Cortex of kidney (tissue), 1 donor: ENCODE results near the gene NRDE2.

Experiments used
- DNase-seq: peaks from one replicate; lab custom pipeline; 2025; lab: John Stamatoyannopoulos, UW

Gene NRDE2

DNA sequence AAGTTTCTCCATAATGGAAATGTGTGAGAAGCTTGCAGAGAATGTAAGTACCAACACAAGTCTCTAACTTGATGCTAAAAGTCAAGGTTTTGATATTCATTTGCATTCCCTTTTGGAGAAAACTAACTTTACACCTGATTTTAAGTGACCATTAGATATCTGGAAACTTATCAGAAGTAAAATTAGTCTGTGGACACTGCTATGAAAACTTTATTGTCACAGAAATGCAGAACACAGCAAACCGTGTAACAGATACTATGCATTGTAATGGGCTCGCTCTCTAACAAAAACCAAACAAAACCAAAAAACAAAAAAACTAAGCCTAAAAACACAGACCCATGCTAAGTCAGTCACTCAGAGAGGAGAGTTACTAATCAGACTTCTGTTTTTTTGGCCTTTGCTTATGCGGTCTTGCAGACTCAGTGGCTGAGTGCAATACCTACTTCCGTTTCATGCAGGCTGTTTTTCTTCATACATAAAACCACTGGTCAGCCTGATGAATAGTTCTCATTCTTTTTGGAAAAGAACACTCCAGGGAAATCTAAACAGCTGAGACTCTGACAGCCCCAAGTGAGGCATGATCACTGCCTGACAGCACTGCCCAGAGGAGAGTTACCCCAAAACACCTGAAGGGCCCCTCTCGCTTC, 35.7 kb downstream of the NRDE2 start:
- DNase-seq: no peak

DNA sequence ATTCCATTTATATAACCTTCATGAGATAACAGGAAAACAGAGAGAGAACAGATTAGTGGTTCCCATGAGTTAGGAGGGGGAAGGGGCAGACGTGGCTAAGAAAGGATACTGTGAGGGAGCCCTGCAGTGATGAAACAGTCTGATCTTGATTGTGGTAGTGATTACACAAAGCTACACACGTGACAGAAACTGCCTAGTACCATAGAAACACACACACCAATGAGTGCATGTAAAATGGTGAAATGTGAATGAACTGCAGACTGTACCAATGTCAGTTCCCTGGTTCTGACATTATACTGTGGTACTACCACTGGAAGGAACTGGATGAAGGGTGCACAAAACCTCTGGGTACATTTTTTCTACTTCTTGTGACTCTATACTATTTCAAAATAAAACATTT, 36.9 kb downstream of the NRDE2 start:
- no peak for DNase-seq

DNA sequence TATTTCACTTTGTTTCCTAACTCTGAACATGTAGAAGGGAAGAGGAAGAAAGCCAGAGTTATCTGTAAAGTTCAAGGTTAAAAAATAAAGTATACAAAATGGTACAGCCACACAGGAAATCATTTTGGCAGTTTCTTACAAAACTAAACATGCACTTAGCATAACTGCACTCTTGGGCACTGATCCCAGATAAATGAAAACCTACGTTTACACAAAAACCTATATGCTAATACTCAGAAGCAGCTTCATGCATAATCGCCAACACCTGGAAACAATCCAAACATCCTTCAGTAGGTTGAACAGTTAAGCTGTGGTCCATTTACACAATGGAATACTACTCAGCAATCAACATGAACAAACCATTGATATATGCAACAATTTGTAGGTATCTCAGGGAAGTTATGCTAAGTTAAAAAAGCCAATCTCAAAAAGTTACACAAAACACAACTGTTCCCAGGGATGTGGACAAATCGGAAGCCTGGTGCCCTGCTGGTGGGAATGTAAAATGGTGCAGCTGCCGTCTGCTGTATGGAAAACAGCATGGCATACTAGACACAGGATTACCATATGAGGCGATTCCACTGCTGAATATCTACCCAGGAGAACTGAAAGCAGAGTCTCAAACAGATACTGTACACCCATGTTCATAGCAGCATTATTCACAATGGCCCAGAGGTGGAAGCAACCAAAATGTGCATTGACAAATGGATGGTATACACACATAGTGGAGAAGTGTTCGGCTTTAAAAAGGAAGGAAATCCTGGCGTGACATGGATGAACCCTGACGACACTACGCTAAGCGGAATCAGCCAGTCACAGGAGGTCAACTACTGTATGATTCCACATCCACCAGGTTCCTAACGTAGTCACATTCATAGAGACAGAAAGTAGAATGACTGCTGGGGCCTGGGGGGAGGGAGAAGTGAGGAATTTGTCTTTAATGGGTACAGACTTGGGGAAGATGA, 37.7 kb downstream of the NRDE2 start:
- no peak for DNase-seq

DNA sequence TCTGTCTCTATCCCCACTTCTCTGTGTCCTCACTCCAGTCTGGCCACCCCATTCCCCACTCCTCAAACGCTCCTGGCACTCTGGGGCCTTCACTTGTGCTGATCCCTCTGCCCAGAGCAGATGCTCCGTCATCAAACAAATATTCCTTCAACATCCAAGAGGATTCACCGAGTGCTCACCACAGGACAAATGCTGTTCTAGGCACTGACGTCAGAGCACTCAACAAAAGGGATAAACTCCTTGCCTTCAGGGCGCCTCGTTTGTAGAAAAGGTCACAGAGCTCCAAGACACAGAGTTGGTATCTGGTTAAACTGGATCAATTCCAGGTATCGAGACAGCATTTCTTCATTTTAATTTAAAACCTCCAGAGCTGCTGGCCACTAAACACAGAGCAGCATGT, 40.0 kb downstream of the NRDE2 start:
- DNase-seq: no peak

DNA sequence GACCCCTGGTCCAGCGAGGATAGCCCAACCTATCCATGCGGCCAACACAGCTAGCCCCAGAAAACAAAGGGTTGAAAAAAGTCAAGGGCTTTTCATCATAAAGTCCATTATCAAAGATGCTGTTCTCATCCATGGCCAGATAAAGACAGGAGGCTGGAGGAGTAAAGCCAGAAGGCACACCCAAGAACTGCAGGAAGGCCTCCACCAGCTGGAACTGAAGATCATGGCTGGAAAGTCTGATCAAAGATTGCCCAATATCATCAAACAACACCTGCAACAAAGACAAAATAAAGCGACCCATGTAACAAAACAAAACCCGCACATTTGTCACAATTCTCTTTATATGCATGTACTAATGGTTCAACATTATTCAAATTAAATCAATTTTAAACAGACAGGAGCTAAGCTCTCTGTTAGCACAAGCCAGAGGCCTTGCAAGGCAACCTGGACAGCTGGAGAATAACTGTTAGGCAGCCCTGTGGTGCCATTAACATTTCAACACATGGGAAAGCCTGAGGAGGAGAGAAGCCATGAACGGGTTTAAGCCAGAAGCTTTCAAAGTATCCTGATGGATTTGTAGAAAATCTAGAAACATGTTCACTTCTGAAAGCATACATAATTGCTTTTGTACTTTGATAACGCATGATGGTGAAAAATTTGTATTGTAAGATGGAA, 41.3 kb downstream of the NRDE2 start:
- DNase-seq: no peak

DNA sequence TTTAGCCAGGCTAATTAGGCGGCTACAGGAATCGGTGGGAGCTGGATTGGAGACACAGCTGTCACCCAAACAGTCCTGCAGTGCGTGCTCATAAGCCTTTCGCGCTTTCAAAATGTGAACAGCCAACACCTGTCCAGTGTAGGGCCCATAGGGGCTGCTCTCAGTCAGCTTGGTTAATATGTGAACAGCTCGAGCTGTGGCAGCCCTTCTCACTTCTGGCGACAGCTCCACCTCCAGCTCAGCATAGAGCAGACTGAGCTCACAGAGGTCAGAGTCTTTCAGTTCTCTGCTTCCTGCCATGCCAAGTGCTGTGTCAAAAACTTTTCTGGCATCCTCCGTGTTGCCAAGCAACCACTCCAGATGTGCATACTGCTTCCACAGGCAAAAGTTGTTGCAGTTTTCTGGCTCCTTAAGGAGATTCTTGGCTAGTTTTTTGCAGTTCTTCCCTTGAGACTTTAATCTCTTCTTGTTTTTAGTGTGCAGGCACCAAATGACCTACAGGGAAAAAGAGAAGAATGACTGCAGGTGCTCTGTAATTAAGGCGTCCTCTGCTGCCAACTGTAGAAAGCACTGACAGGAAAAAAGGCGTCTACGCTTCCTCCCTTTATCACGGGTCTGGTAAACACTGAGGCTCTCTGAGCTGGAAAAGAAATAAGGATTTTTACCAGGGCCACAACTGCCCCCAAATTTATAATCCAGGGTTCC, 42.9 kb downstream of the NRDE2 start:
- DNase-seq: no peak

DNA sequence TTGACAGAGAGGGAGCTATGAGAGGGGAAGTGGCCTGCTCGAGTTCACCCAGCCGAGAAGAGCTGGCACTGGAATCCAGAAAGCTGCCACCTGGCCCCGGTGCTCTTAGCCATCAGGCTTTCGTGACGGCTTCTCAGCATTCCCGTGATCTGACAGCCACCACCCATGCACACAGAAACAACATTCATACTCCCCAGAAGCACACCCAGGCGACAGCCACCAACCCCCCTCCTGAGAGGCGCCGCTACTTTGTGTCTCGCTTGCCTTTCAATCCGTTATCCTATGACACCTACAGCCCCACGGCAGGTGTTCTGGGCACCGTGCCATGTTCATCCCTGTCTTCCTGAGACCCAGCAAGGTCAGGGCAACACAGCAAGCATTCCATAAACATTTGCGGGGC, 44.0 kb downstream of the NRDE2 start:
- no peak for DNase-seq

DNA sequence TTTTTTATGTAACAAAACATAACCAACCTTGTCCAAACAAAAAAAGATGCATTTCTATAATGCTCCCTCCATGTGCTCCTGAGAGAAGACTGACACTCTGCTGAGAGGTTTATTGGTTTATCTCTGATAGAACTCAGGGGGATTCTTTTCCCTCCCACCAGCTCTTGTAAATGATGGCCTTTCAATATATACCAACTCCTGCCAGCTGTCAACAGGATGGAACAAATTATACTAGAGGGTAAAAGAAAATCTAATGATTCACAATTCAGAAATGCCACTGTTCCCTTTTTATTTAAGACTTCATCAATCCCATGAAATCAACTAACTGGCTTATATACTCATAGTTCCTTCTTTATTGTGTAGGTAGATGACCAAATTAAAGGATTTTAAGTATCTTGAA, 50.0 kb downstream of the NRDE2 start:
- DNase-seq: no peak

DNA sequence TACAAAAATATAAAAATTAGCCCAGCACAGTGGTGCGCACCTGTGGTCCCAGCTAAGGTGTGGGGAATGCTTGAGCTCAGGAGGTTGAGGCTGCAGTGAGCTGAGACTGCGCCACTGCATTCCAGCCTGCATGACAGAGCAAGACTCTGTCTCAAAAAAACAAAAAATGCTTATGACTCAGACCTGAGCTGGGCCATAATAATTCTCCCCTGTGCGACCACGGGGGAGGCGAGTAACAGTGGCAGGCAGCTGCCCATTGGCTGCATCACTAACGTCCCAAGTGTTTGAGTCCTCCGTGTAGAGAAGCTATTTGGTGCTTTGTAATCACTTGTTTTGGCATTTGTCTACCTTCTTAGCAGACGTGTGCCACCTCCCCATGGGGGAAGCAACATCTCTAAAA, 50.5 kb downstream of the NRDE2 start:
- no peak for DNase-seq

DNA sequence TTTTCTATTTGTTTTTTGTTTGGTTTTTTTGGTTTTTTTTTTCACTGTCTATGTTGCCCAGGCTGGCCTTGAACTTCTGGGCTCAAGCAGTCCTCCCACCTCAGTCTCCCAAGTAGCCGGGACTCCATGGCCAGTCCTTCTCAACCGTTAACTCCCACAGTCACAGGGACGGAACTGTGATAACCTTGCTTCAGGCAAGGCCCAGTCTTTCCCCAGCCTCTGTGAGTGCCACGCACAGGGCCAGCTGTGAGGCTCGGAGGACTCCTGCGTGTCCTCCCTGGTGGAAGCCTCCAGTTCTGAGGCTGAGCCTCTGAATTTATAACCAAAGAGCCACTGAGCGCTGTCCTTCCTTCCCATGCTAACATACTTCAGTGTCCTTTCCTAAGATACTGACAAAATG, 51.6 kb downstream of the NRDE2 start:
- DNase-seq: no peak

DNA sequence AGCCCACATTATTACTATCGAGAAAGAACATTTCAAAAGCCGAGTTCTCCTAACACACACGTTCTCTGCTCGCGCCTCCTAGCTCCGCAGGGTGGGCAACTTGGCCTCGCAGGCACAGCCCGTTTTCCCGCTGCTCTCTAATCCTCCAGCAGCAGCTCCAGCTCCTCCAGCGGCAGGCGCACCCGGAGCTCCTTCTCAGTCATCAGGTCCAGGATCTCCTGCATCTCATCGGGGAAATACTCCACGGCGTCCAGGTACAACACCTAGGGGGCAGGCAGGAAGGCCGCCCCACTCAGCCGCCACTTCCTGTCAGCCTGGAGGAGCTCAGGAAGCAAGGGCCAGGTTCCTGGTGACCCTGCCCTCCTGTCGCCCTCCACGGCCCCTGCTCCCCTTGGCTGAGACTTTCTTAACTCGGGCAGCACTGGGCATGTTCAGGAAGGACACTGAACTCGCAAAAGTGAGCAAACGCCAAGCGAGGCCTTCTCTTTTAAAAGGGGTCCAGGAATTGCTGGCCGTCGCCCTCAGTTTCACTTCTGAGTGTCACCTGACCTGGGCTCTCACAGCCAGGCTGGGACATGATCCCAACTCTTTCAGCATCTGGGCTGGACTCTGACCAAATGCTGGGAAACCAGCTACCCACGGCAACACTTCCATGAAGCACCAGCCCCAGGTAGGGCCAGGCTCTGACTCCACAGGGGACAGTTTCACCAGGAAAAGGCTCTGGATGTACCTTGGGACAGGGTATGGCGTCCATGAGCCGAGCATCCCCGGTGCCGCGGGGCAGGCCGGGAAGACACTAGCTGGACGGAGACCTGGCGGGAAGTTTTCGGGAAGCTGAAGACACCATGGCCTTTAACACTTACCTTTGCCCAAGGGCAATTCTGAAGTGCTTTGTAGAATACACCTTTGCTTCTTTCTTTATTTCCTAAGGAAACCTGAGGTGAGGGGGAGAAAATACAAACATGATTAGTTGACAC, 53.3 kb downstream of the NRDE2 start:
- DNase-seq: no peak

DNA sequence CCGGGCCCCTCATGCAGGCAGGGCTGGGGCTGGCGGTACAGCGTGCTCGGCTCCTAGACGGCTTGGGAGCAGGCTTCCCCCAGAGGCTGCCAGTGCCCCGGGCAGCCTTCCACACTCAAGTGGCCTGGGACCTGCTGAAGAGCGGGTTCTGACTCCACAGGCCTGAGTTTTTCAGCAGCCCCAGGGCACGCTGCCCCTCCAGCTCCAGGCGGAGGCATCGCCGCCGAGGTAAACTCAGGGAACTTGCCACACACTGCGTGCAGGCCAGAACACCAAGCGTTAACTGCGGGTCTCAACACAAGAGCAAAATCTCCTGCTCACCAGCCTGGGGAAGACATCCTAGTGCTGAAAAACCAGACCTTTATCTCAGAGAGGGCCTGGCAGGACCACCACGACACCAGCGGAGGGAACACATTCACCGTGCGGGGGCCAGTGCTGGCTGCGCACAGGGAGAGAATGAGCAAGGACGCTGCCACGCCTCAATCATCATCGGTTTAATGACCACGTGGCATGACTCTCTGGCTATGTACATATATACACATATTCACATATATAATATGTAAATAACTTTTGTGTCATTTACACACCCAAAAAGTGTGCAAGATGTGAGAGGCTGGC, 54.1 kb downstream of the NRDE2 start:
- no peak for DNase-seq

DNA sequence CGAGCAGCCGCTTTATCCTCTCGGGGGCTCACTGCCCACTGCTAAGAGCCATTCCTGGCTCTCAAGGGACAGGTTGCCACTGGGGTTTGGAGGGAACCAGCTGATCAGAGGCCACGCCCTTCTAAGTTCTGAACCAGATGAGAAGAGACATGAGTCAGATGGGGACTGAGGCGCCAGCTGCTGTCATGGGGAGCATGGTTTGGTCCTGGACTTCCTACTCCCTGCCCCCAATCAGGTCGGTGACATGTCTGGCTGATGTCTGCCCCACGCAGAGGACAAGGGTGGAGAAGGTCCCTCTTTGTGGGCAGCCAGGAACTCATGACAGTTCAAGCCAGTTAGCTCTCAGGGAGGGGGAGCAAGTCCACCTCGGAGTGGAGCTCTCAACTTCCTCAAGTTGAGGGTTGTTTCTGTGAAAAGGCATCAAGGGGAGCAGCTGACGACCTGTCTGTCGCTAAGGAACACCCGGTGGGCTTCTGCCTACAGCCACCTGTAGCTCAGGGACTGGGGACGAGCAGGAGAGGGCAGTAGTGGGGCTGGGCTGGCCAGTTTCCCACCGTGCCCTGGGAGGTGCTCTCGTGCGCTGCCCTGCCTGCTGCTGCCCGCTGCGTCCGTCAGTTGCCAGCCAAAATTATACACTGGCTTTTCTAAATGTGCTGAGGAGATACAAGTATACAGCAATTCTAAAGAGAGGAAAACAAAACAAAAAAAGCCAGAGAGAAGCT, 54.9 kb downstream of the NRDE2 start:
- no peak for DNase-seq

DNA sequence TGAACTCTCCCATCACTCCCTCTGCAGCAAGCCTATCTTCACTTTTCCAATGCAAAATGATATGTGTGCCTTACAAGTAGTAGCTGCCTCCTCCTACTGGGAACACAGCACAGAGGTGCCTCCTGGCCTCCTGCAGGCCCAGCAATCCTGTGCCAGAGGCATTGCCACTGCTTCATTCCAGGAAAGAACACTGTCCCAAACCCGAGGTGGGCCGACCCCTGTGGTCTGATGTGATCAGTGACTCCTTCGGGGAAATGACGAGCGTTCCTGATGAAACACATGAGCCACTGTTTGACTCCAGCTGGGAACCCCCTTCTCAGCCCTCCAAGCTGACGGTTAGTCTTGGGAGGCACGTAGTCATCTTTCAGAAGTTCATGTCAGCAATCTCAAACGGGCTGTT, 55.9 kb downstream of the NRDE2 start:
- DNase-seq: no peak

DNA sequence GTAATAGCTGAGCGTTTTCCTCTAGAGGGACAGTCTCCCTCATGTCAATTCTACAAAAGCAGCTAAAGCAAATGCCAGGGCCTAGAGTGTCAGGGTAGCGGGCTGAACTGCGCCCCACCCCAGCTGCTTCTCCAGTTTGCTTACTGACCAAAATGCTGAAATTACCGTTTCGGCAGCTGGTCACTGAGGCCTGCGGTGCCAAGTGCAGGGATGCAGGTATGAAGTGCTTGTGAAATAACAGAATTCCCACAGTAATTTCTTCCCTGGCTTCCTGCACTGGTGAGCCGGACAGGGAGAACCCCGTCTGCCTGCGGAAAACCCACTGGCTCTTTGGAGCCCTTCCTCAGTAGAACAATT, 56.3 kb downstream of the NRDE2 start:
- DNase-seq: no peak

DNA sequence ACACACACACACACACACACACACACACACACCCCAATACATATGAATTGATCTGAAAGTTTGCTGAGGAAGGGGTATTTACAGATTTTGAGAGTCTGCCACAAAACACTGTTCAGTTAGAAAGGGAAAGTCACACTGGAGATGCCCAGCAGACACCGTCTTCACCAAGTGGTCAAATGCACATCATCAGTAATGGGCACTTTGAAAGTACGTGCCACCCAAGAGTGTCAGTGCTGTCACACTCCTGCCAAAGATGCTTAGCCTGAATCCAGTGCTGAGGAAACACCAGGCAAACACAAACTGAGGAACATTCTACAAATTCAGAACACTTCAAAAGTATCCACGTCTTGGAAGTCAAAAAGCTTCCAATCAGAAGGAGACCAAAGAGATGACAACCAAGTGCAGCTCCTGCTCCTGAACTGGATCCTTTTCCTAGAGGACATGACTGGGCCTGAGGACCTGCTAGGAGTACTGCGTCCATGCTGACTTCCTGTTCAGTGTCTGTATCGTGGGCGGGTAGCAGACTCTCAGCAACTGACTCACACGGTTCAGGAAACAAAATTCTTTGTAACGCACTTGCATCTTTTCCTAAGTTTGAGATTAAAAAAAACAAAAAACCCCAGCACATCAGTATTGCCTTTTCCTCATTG, 56.8 kb downstream of the NRDE2 start:
- no peak for DNase-seq

DNA sequence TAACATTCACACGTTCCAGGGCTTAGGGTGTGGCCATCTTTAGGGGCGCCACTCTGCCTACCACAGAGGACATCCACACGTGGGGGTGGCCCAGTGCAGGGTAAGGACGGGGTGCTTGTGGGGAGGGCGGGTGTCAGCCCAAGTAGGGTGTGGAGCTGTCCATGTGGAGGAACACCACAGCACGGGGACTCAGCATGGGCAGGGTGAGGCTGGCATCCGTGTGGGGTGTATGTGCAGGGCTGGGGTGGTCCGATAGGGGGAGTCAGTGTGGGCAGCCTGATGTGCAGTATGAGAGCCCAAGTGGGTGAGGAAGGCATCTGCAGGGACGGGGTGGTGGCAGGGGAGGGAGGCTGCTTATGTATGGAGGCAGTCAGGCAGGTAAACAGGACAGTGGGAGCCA, 57.7 kb downstream of the NRDE2 start:
- no peak for DNase-seq

DNA sequence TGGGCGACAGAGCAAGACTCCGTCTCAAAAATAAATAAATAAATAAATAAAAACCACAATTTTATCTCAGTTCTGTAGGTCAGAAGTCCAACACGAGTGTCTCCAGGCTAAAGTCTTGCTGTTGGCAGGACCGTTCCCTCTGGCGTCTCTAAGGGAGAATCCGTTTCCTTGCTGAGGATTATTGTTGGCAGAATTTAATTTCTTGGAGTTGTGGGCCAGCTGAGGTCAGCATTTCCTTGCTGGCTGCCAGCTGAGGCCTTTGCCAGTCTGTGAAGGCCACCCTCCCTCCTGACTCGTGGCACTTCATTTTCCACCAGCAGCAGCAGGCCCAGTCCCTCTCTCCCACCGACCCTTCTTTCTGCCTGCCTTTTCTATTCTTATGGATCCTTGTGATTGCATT, 58.2 kb downstream of the NRDE2 start:
- no peak for DNase-seq

DNA sequence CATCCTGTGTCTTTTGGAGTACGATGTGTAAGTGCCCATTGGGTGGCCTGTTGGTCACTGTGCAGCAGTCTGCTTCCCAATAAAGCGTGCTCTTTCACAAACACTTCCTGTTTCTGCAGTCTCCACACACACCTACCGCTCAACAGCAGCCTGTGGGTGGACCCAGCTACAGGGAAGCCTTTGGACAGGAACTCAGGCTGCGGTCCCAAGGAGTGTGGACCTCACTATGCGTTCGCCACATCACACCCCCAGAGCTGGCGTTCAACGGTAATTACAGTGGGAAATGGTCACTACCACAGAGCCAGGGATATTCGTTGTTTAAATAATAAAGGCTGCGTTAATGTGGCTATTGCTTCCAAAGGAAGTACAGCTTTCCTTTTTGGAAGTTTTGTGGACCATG, 59.2 kb downstream of the NRDE2 start:
- no peak for DNase-seq

DNA sequence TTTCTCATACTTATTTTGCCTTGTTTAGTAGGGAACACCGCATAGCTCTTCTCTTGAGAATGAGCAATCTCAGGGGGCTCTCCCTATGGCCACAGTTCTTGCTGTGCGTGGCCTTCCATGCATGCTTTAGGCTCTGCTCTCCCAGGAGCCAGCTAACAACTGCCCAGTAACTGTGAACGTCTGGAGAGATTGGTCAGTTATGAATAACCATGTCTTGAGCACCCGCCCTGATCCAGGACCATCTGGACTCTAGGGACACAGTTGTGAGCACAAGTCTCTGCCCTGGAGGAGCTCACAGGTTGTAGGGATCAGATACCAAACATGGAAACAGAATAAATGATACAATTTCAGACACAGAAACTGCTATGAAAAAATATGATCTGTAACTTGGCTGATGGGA, 63.3 kb downstream of the NRDE2 start:
- no peak for DNase-seq
